Testis (tissue), 3 donors: ENCODE results near the gene ATP5F1E. TPM values are rescaled to one million over a fixed set of nuclear protein-coding genes. Genes with fewer than 3 reads are reported as not detected.
"Not testable (repeated sequence)": the region's sequence is repeated elsewhere in the genome, so short reads cannot be mapped to it uniquely, and the experiment has no call there.

ENCODE experiments used
- DNase-seq: peaks from one replicate; pipeline ENCODE4 v3.0.0-alpha.2; 2019
- H3K27ac ChIP-seq, 2 donors: fragments of 200-600 bp; sonication (generic); one replicate each; pipeline ENCODE4 v1.5.1; 2019
- H3K27me3 ChIP-seq: fragments of 200-600 bp; sonication (generic); one replicate; pipeline ENCODE4 v1.5.1; 2019
- H3K36me3 ChIP-seq: fragments of 200-600 bp; sonication (generic); one replicate; pipeline ENCODE4 v1.5.1; 2017; ENCODE audit warnings: low read depth; ENCODE audit errors: missing control alignments
- H3K4me1 ChIP-seq: fragments of 200-600 bp; sonication (generic); one replicate; pipeline ENCODE4 v1.5.1; 2019
- H3K4me3 ChIP-seq, 2 donors: fragments of 200-600 bp; sonication (generic); one replicate each; pipeline ENCODE4 v1.5.1; 2017 to 2019
- H3K9me3 ChIP-seq: fragments of 200-600 bp; sonication (generic); one replicate; pipeline ENCODE4 v1.5.1; 2017
- POLR2A ChIP-seq: fragments of 450-650 bp; IDR thresholded peaks from one replicate; pipeline ENCODE4 v1.6.1; 2017; ENCODE audit warnings: antibody characterized with exemption, mild to moderate bottlenecking, moderate library complexity
- WGBS, 2 donors: methylation state at CpG; one replicate each; pipeline ENCODE4 v1.1.5; 2018; 5-methylcytosine and 5-hydroxymethylcytosine counted together
- intact Hi-C: fragments of 100-400 bp; cut with DNase I; formaldehyde crosslinking; loops from one replicate; pipeline ENCODE4 v1.15.1; 2023; ENCODE audit warnings: low total_unique reads
- polyA plus RNA-seq: library from polyadenylated mRNA; stranded (reverse); fragments of 350-450 nt; fragmentation: Illumina TruSeq; extraction: RNeasy Lipid Tissue Mini Kit (QIAGEN cat#74804); gene quantifications from one replicate; pipeline ENCODE4 v1.2.3, GENCODE V29; 2014; ENCODE audit warnings: low read depth, low replicate concordance; ENCODE audit not compliant: insufficient read depth
- total RNA-seq, 2 donors: library from RNA; depleted of rRNA; stranded (reverse); fragments of >200 nt; gene quantifications; one replicate each; pipeline ENCODE4 v1.2.3, GENCODE V29; 2016
- TF ChIP-seq, protein P1 (sequence below), 3 experiments: fragments of 450-650 bp in 2 of 3; fragments of 200-600 bp in 1 of 3; sonication (generic) in 1 of 3; IDR thresholded peaks; one replicate each; pipeline ENCODE4 v1.5.1; 2016 to 2019; ENCODE audit warnings: antibody characterized with exemption in 3 of 3, mild to moderate bottlenecking in 2 of 3, moderate library complexity in 1 of 3

The ATP5F1E gene
- total and polyA plus RNA-seq, 3 donors from 2014 or later: 24.6 to 76.0 (median 25.5) TPM

DNA sequence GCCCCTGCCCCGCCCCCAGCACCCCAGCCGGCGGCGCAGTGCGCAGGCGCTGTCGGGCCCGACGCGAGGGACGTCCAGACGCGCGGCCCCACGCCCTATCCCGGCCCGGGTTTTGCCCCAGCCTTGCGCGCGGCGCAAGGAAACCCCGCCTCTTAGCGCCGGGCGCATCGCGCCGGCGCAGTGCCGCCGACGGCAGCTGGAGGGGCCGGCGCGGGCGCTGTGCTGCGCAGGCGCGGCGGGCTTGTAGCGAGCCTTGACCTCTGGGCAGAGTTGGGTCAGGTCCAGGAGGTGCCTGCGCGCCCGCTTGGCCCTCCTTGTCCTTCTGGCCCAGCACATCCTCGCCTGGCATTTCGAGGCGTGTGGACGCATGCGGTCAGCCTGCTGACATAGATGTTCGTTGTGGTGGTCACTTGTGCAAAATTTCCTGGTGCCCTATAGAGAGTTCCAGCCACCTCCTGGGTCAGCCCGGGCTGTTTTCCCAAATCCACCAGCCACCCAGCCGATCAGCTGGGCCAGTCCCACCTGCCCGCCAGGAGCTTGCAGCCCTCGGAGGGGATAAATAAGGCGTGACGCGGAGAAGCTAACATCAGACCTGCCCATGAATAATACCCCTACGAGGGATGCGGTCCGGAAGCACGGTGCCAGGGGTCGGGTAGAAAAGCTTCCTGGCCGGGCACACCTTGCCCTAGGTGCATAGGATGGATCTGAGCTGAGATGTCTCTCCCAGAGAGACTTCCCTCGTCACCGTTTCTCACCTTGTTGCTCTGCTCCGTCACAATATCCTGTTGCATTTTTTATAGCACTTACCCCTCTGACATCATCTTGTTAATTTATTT is 10.9 kb upstream of the ATP5F1E start:
- H3K36me3 ChIP-seq: no peaks in the 10 kb centered on the region
- intact Hi-C loops: no loop called here
- H3K9me3 ChIP-seq: no peaks in the 10 kb centered on the region
- H3K27ac ChIP-seq: peak overlapping the region; percentile 71 to 74
- 14 to 58% methylated on average over 10 to 48 of the region's 66 CpGs for WGBS, 2 donors
- DNase-seq: peak; percentile 93
- H3K4me3 ChIP-seq: peak overlapping the region; percentile 67 to 88
- H3K27me3 ChIP-seq: no peaks in the 10 kb centered on the region
- peaks cover 14% of the 10 kb centered on the region for H3K4me1 ChIP-seq
- TF ChIP-seq POLR2A: no peak
- TF ChIP-seq, protein P1, sequence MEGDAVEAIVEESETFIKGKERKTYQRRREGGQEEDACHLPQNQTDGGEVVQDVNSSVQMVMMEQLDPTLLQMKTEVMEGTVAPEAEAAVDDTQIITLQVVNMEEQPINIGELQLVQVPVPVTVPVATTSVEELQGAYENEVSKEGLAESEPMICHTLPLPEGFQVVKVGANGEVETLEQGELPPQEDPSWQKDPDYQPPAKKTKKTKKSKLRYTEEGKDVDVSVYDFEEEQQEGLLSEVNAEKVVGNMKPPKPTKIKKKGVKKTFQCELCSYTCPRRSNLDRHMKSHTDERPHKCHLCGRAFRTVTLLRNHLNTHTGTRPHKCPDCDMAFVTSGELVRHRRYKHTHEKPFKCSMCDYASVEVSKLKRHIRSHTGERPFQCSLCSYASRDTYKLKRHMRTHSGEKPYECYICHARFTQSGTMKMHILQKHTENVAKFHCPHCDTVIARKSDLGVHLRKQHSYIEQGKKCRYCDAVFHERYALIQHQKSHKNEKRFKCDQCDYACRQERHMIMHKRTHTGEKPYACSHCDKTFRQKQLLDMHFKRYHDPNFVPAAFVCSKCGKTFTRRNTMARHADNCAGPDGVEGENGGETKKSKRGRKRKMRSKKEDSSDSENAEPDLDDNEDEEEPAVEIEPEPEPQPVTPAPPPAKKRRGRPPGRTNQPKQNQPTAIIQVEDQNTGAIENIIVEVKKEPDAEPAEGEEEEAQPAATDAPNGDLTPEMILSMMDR (IDR thresholded peaks at IDR 0.05): peak in 1 of 3 experiments; percentile 37

GRCh38 chr20:59042151-59042795 is 10.1 kb upstream of the ATP5F1E start, which contains the start of gene PRELID3B:
TSS of gene PRELID3B (minus strand) at chr20:59042786. CDS start at chr20:59042730, 56 bp downstream.
- H3K36me3 ChIP-seq: no peaks in the 10 kb centered on the region

DNA sequence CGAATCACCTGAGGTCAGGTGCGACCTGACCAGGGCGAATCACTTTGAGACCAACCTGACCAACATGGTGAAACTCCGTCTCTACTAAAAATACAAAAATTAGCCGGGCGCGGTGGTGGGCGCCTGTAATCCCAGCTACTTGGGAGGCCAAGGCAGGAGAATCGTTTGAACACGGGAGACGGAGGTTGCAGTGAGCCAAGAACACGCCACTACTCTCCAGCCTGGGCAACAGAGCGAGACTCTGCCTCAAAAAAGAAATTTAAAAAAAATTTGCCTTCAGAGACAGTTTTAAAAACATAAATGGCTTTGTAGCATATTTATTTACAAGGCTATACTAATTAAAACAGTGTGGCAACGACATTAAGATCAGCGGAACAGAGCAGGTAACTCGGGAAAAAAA is 9.4 kb upstream of the ATP5F1E start:
- H3K9me3 ChIP-seq, intact Hi-C loops, DNase-seq, H3K27me3 ChIP-seq, H3K36me3 ChIP-seq: not testable (repeated sequence)
- 62 to 76% methylated on average over 16 of the region's 16 CpGs for WGBS, 2 donors
- Histone ChIP-seq H3K27ac (peak overlapping the region in 1 of 2 donors; percentile 71), H3K4me3 (peak overlapping the region in 1 of 2 donors; percentile 88), H3K4me1 (peaks cover 14% of the 10 kb centered on the region)

More at GRCh38 chr20:59042151-59042795, 10.1 kb upstream of the ATP5F1E start, which contains the start of gene PRELID3B:
- H3K4me3 ChIP-seq: peak within 1 kb of the TSS; percentile 67 to 88
- H3K27ac ChIP-seq: peak within 1 kb of the TSS; percentile 71 to 74
- WGBS, 2 donors: 1 to 3% methylated on average over 21 to 36 of the region's 50 CpGs
- no peaks in the 10 kb centered on the region for H3K27me3 ChIP-seq
- peak; percentile 42 for DNase-seq
- H3K4me1 ChIP-seq: peaks cover 14% of the 10 kb centered on the region
- intact Hi-C loops: no loop called here
- no peaks in the 10 kb centered on the region for H3K9me3 ChIP-seq
- TF ChIP-seq, protein P1 (IDR thresholded peaks at IDR 0.05): no peak
- no peak for TF ChIP-seq POLR2A

DNA sequence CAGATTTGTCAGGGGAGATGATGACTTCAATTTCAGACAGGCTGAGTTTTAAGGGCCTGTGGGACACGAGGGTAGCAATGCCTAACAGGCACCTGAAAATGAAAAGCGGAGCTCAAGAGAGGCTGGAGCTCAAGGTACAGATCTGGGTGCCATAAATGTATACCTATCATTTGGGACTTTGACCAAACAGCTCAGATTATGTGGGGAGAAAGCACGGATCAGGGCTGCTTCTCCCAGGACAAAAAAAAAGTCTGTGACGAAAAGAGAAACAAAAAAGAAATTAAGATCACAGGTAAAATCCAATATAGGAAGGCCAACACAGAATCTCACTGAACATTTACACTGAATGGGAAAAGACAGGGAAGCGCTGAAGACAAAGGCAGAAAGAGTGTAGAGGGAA is 8.5 kb upstream of the ATP5F1E start:
- Histone ChIP-seq H3K9me3 (no peaks in the 10 kb centered on the region), H3K27ac (no peak overlapping the region), H3K27me3 (no peaks in the 10 kb centered on the region), H3K4me3 (no peak overlapping the region), H3K36me3 (no peaks in the 10 kb centered on the region), H3K4me1 (peaks cover 14% of the 10 kb centered on the region)
- intact Hi-C loops: no loop called here
- WGBS, 2 donors: 80 to 85% methylated on average over 5 of the region's 5 CpGs
- TF ChIP-seq, protein P1 (IDR thresholded peaks at IDR 0.05): no peak
- no peak for TF ChIP-seq POLR2A
- no peak for DNase-seq

DNA sequence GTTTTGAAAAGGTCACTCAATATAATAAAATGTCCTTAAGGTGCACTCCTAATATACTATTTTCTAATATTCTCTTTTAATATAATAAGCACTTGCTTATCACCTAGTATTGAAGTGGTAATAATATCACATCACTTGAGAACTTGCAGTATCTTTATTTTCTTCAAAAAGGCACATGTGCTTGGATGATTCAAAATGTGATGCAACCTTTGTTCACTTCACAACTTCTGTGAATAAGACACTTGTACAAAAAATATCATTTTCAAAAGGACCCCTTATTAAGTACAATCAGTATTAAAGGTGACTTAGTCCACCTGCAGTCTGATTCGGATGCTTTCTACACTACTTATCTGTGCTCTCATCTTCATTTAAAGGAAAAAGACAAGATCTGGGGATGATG is 7.1 kb upstream of the ATP5F1E start:
- intact Hi-C loops: no loop called here
- 79 to 85% methylated on average over 1 of the region's 1 CpG for WGBS, 2 donors
- Histone ChIP-seq H3K4me3 (no peak overlapping the region), H3K27me3 (no peaks in the 10 kb centered on the region), H3K27ac (no peak overlapping the region), H3K4me1 (peaks cover 14% of the 10 kb centered on the region), H3K36me3 (no peaks in the 10 kb centered on the region), H3K9me3 (no peaks in the 10 kb centered on the region)
- DNase-seq: no peak
- TF ChIP-seq POLR2A: no peak
- TF ChIP-seq, protein P1 (IDR thresholded peaks at IDR 0.05): no peak
